GM12875 (cell line): Measurements from ENCODE around the gene DNAH6.
"Not testable (repeated sequence)": the region's sequence is repeated elsewhere in the genome, so short reads cannot be mapped to it uniquely, and the experiment has no call there.

Source experiments
- H3K4me3 ChIP-seq: one replicate; pipeline ENCODE4 v1.5.1; 2011; ENCODE audit warnings: low read depth, low read length, control low read depth
- CTCF ChIP-seq: IDR thresholded peaks from 2 replicates; pipeline ENCODE4 v1.5.1; 2011; ENCODE audit warnings: low read depth, mild to moderate bottlenecking, control low read depth, inconsistent platforms, low read length, moderate library complexity, borderline replicate concordance; ENCODE audit not compliant: insufficient read depth

The DNAH6 gene

GRCh38 chr2:84534225-84534624 lies 17.9 kb downstream of the DNAH6 start:
- H3K4me3 ChIP-seq, result no peak overlapping the region
- no peak for TF ChIP-seq CTCF

GRCh38 chr2:84537251-84537650 lies 21.0 kb downstream of the DNAH6 start:
- no peak for TF ChIP-seq CTCF
- no peak overlapping the region for H3K4me3 ChIP-seq

- TF ChIP-seq CTCF, result no peak
- no peak overlapping the region for H3K4me3 ChIP-seq
Observed at GRCh38 chr2:84539729-84540128, 23.4 kb downstream of the DNAH6 start.

- H3K4me3 ChIP-seq, result no peak overlapping the region
- no peak for TF ChIP-seq CTCF
Observed at GRCh38 chr2:84545005-84545404, 28.7 kb downstream of the DNAH6 start.

GRCh38 chr2:84546551-84546950 lies 30.3 kb downstream of the DNAH6 start:
- H3K4me3 ChIP-seq, result no peak overlapping the region
- no peak for TF ChIP-seq CTCF

- no peak overlapping the region for H3K4me3 ChIP-seq
- no peak for TF ChIP-seq CTCF
Observed at GRCh38 chr2:84548303-84548702, 32.0 kb downstream of the DNAH6 start.

GRCh38 chr2:84550916-84551315 lies 34.6 kb downstream of the DNAH6 start:
- no peak for TF ChIP-seq CTCF
- no peak overlapping the region for H3K4me3 ChIP-seq

GRCh38 chr2:84551526-84551925 lies 35.2 kb downstream of the DNAH6 start:
- H3K4me3 ChIP-seq, result not testable (repeated sequence)
